HEK293 (cell line): ENCODE measurements around the gene GPR137C.

Experiments
- CTCF ChIA-PET: fragments of 350-600 bp; formaldehyde crosslinking; extraction: SDS; loops from one replicate; lab custom pipeline; 2021; ENCODE audit warnings: antibody characterized with exemption; lab: Yijun Ruan, JAX
- POLR2A ChIA-PET: fragments of 300-600 bp; formaldehyde crosslinking; extraction: SDS; loops from one replicate; lab custom pipeline; 2020; ENCODE audit warnings: antibody characterized with exemption, inconsistent platforms; lab: Yijun Ruan, JAX
- H3K27ac ChIP-seq: fragments of 200-500 bp; sonication (Bioruptor generic); 2 replicates; pipeline ENCODE4 v1.5.1; 2014; ENCODE audit warnings: low read depth, low read length, control low read depth, inconsistent platforms; ENCODE audit errors: extremely low read depth
- H3K36me3 ChIP-seq, 2 experiments: fragments of 200-500 bp in 1 of 2; sonication (Bioruptor generic) in 1 of 2; 1 replicate in 1 of 2; 2 replicates in 1 of 2; pipeline ENCODE4 v1.5.1; 2014 to 2017; ENCODE audit warnings: inconsistent platforms in 2 of 2, low read length in 2 of 2; ENCODE audit not compliant: control insufficient read depth in 2 of 2, insufficient read depth in 1 of 2
- H3K4me1 ChIP-seq: fragments of 200-500 bp; sonication (Bioruptor generic); 2 replicates; pipeline ENCODE4 v1.5.1; 2014; ENCODE audit warnings: mild to moderate bottlenecking, low read length, inconsistent platforms; ENCODE audit not compliant: control insufficient read depth, insufficient read depth
- H3K4me3 ChIP-seq: 2 replicates; pipeline ENCODE4 v1.5.1; 2011; ENCODE audit warnings: low read depth, mild to moderate bottlenecking, control low read depth, low read length, moderate library complexity
- H3K9me3 ChIP-seq: fragments of 200-500 bp; sonication (Bioruptor generic); 2 replicates; pipeline ENCODE4 v1.5.1; 2014; ENCODE audit warnings: low read depth, low read length, inconsistent platforms; ENCODE audit not compliant: control insufficient read depth, insufficient read depth
- GLIS1 ChIP-seq: fragments of 450-650 bp; formaldehyde crosslinking; IDR thresholded peaks from 2 replicates; pipeline ENCODE4 v1.5.1; 2016; ENCODE audit warnings: missing biosample characterization, missing genetic modification characterization
- IKZF3 ChIP-seq: fragments of 450-650 bp; IDR thresholded peaks from 2 replicates; pipeline ENCODE4 v1.5.0; 2018; ENCODE audit warnings: missing biosample characterization, mild to moderate bottlenecking, missing genetic modification characterization, moderate library complexity
- KLF16 ChIP-seq: fragments of 450-650 bp; formaldehyde crosslinking; IDR thresholded peaks from 2 replicates; pipeline ENCODE4 v1.5.1; 2017; ENCODE audit warnings: missing biosample characterization, missing genetic modification characterization
- KLF8 ChIP-seq: fragments of 450-650 bp; formaldehyde crosslinking; IDR thresholded peaks from 2 replicates; pipeline ENCODE4 v1.5.1; 2016; ENCODE audit warnings: missing biosample characterization, missing genetic modification characterization
- SP2 ChIP-seq: fragments of 450-650 bp; formaldehyde crosslinking; IDR thresholded peaks from 2 replicates; pipeline ENCODE4 v1.5.1; 2016; ENCODE audit warnings: missing biosample characterization, missing genetic modification characterization
- SP3 ChIP-seq: fragments of 450-650 bp; formaldehyde crosslinking; IDR thresholded peaks from 2 replicates; pipeline ENCODE4 v1.5.1; 2016; ENCODE audit warnings: missing biosample characterization, missing genetic modification characterization
- SP7 ChIP-seq: fragments of 450-650 bp; formaldehyde crosslinking; IDR thresholded peaks from 2 replicates; pipeline ENCODE4 v1.5.1; 2016; ENCODE audit warnings: missing biosample characterization, missing genetic modification characterization
- WT1 ChIP-seq: fragments of 450-650 bp; formaldehyde crosslinking; IDR thresholded peaks from 2 replicates; pipeline ENCODE4 v1.5.1; 2016; ENCODE audit warnings: missing biosample characterization, missing genetic modification characterization
- ZBTB17 ChIP-seq: fragments of 450-650 bp; formaldehyde crosslinking; IDR thresholded peaks from 2 replicates; pipeline ENCODE4 v1.5.1; 2016; ENCODE audit warnings: missing biosample characterization, missing genetic modification characterization
- ZBTB20 ChIP-seq: fragments of 450-650 bp; formaldehyde crosslinking; IDR thresholded peaks from 2 replicates; pipeline ENCODE4 v1.5.1; 2016; ENCODE audit warnings: missing biosample characterization, missing genetic modification characterization
- ZFHX2 ChIP-seq: fragments of 450-650 bp; formaldehyde crosslinking; conservative IDR thresholded peaks from 2 replicates; pipeline ENCODE4 v1.5.1; 2016; ENCODE audit warnings: missing biosample characterization, missing genetic modification characterization
- ZFP37 ChIP-seq: fragments of 450-650 bp; formaldehyde crosslinking; IDR thresholded peaks from 2 replicates; pipeline ENCODE4 v1.5.1; 2016; ENCODE audit warnings: missing biosample characterization, missing genetic modification characterization
- ZNF2 ChIP-seq: fragments of 450-650 bp; formaldehyde crosslinking; IDR thresholded peaks from 2 replicates; pipeline ENCODE4 v1.5.1; 2016; ENCODE audit warnings: missing biosample characterization, missing genetic modification characterization
- ZNF223 ChIP-seq: fragments of 450-650 bp; formaldehyde crosslinking; IDR thresholded peaks from 2 replicates; pipeline ENCODE4 v1.5.1; 2016; ENCODE audit warnings: missing biosample characterization, missing genetic modification characterization
- ZNF23 ChIP-seq: fragments of 450-650 bp; formaldehyde crosslinking; IDR thresholded peaks from 2 replicates; pipeline ENCODE4 v1.5.1; 2016; ENCODE audit warnings: missing biosample characterization, missing genetic modification characterization, borderline replicate concordance
- ZNF335 ChIP-seq: fragments of 450-650 bp; formaldehyde crosslinking; conservative IDR thresholded peaks from 2 replicates; pipeline ENCODE4 v1.5.1; 2016; ENCODE audit warnings: missing biosample characterization, missing genetic modification characterization
- ZNF362 ChIP-seq: fragments of 450-650 bp; formaldehyde crosslinking; IDR thresholded peaks from 2 replicates; pipeline ENCODE4 v1.5.1; 2016; ENCODE audit warnings: missing biosample characterization, missing genetic modification characterization
- ZNF391 ChIP-seq: fragments of 450-650 bp; formaldehyde crosslinking; IDR thresholded peaks from 2 replicates; pipeline ENCODE4 v1.5.1; 2016; ENCODE audit warnings: low read depth, missing biosample characterization, missing genetic modification characterization, borderline replicate concordance
- ZNF394 ChIP-seq: fragments of 450-650 bp; formaldehyde crosslinking; IDR thresholded peaks from 2 replicates; pipeline ENCODE4 v1.5.1; 2016; ENCODE audit warnings: missing biosample characterization, missing genetic modification characterization, mild to moderate bottlenecking, moderate library complexity, borderline replicate concordance
- ZNF501 ChIP-seq: fragments of 450-650 bp; formaldehyde crosslinking; IDR thresholded peaks from 2 replicates; pipeline ENCODE4 v1.5.1; 2016; ENCODE audit warnings: missing biosample characterization, missing genetic modification characterization
- ZNF561 ChIP-seq: fragments of 450-650 bp; IDR thresholded peaks from 2 replicates; pipeline ENCODE4 v1.5.1; 2018; ENCODE audit warnings: missing biosample characterization, missing genetic modification characterization, borderline replicate concordance
- ZNF571 ChIP-seq: fragments of 450-650 bp; formaldehyde crosslinking; IDR thresholded peaks from 2 replicates; pipeline ENCODE4 v1.5.0; 2017; ENCODE audit warnings: missing biosample characterization, missing genetic modification characterization
- ZNF629 ChIP-seq: fragments of 450-650 bp; formaldehyde crosslinking; IDR thresholded peaks from 2 replicates; pipeline ENCODE4 v1.5.1; 2017; ENCODE audit warnings: missing biosample characterization, missing genetic modification characterization
- ZNF830 ChIP-seq: fragments of 450-650 bp; IDR thresholded peaks from 2 replicates; pipeline ENCODE4 v1.5.0; 2018; ENCODE audit warnings: missing biosample characterization, missing genetic modification characterization, low read depth, mild to moderate bottlenecking, moderate library complexity
- ZSCAN18 ChIP-seq: fragments of 450-650 bp; formaldehyde crosslinking; IDR thresholded peaks from 2 replicates; pipeline ENCODE4 v1.5.1; 2016; ENCODE audit warnings: missing biosample characterization, missing genetic modification characterization
- ZXDB ChIP-seq: fragments of 450-650 bp; formaldehyde crosslinking; IDR thresholded peaks from 2 replicates; pipeline ENCODE4 v1.5.1; 2016; ENCODE audit warnings: missing biosample characterization, missing genetic modification characterization
- TF ChIP-seq, protein P1 (sequence below): sonication (generic); formaldehyde crosslinking; IDR thresholded peaks from 2 replicates; pipeline ENCODE4 v1.8.1; 2022; ENCODE audit warnings: mild to moderate bottlenecking, moderate library complexity, missing genetic modification reagents
- TF ChIP-seq, protein P2 (sequence below): fragments of 450-650 bp; formaldehyde crosslinking; IDR thresholded peaks from 2 replicates; pipeline ENCODE4 v1.5.1; 2016; ENCODE audit warnings: missing biosample characterization, missing genetic modification characterization
- TF ChIP-seq, protein P3 (sequence below): IDR thresholded peaks from 2 replicates; pipeline ENCODE4 v1.6.1; 2011; ENCODE audit warnings: mild to moderate bottlenecking, low read depth, low read length, borderline replicate concordance

The GPR137C gene, protein sequence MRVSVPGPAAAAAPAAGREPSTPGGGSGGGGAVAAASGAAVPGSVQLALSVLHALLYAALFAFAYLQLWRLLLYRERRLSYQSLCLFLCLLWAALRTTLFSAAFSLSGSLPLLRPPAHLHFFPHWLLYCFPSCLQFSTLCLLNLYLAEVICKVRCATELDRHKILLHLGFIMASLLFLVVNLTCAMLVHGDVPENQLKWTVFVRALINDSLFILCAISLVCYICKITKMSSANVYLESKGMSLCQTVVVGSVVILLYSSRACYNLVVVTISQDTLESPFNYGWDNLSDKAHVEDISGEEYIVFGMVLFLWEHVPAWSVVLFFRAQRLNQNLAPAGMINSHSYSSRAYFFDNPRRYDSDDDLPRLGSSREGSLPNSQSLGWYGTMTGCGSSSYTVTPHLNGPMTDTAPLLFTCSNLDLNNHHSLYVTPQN

GRCh38 chr14:52552063-52552988, at the start of gene GPR137C, which contains the start of gene TXNDC16:
TSS of gene GPR137C (plus strand) at chr14:52552836. CDS start at chr14:52553148, 312 bp downstream.
TSS of gene TXNDC16 (minus strand) at chr14:52552505. CDS start at chr14:52543557, 8,948 bp downstream.
- Histone ChIP-seq H3K27ac (peak within 1 kb of the TSS; percentile 90), H3K9me3 (no peaks in the 10 kb centered on the region), H3K4me3 (peak within 1 kb of the TSS; percentile 87), H3K36me3 (no peaks in the 10 kb centered on the region), H3K4me1 (peaks cover 9% of the 10 kb centered on the region)
- CTCF ChIA-PET: interaction anchor here (0.5 kb wide), 1 partner anchor 20 kb away, joined by 3 read pairs; no protein-coding TSS in a partner anchor
- POLR2A ChIA-PET: interaction anchor here (0.6 to 1.9 kb wide), 31 partner anchors 9 to 1406 kb away, joined by 3 to 30 read pairs (median 4); partner anchors contain the start of genes FERMT2, GNPNAT1, PSMC6 and PTGER2
- TF ChIP-seq ZSCAN18: no peak
- TF ChIP-seq, protein P1, sequence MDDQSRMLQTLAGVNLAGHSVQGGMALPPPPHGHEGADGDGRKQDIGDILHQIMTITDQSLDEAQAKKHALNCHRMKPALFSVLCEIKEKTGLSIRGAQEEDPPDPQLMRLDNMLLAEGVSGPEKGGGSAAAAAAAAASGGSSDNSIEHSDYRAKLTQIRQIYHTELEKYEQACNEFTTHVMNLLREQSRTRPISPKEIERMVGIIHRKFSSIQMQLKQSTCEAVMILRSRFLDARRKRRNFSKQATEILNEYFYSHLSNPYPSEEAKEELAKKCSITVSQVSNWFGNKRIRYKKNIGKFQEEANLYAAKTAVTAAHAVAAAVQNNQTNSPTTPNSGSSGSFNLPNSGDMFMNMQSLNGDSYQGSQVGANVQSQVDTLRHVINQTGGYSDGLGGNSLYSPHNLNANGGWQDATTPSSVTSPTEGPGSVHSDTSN (CRISPR knock-in tag): peak; percentile 84; the same call in 1 of the 2 replicates
- TF ChIP-seq, protein P2, sequence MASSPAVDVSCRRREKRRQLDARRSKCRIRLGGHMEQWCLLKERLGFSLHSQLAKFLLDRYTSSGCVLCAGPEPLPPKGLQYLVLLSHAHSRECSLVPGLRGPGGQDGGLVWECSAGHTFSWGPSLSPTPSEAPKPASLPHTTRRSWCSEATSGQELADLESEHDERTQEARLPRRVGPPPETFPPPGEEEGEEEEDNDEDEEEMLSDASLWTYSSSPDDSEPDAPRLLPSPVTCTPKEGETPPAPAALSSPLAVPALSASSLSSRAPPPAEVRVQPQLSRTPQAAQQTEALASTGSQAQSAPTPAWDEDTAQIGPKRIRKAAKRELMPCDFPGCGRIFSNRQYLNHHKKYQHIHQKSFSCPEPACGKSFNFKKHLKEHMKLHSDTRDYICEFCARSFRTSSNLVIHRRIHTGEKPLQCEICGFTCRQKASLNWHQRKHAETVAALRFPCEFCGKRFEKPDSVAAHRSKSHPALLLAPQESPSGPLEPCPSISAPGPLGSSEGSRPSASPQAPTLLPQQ: no peak
- TF ChIP-seq ZXDB (tag by site-specific recombination): 0 out of 2 replicates have a peak, but pooled peaks have one; percentile 25
- TF ChIP-seq ZFHX2: peak; percentile 50
- 0 out of 2 replicates have a peak, but pooled peaks have one; percentile 20 for TF ChIP-seq KLF16 (tag by site-specific recombination)
- TF ChIP-seq GLIS1 (tag by site-specific recombination): peak; percentile 36
- TF ChIP-seq ZNF362 (tag by site-specific recombination): peak; percentile 72; the same call in 1 of the 2 replicates
- peak; percentile 11; the same call in 1 of the 2 replicates for TF ChIP-seq KLF8 (tag by site-specific recombination)
- peak; percentile 34; the same call in 1 of the 2 replicates for TF ChIP-seq SP7
- peak; percentile 75; the same call in 1 of the 2 replicates for TF ChIP-seq ZFP37
- TF ChIP-seq ZNF501 (tag by site-specific recombination): peak; percentile 81; the same call in 1 of the 2 replicates
- no peak for TF ChIP-seq ZNF23 (tag by site-specific recombination)
- TF ChIP-seq, protein P3, sequence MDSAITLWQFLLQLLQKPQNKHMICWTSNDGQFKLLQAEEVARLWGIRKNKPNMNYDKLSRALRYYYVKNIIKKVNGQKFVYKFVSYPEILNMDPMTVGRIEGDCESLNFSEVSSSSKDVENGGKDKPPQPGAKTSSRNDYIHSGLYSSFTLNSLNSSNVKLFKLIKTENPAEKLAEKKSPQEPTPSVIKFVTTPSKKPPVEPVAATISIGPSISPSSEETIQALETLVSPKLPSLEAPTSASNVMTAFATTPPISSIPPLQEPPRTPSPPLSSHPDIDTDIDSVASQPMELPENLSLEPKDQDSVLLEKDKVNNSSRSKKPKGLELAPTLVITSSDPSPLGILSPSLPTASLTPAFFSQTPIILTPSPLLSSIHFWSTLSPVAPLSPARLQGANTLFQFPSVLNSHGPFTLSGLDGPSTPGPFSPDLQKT: no peak
- 0 out of 2 replicates have a peak, but pooled peaks have one; percentile 71 for TF ChIP-seq ZNF2
- peak; percentile 96 for TF ChIP-seq SP2 (tag by site-specific recombination)
- peak; percentile 24; the same call in 1 of the 2 replicates for TF ChIP-seq ZNF391
- TF ChIP-seq WT1: no peak
- TF ChIP-seq ZBTB20 (tag by site-specific recombination): peak; percentile 73; the same call in 1 of the 2 replicates
- TF ChIP-seq ZNF335 (tag by site-specific recombination): peak; percentile 27; the same call in 1 of the 2 replicates
- TF ChIP-seq IKZF3 (tag by site-specific recombination): peak; percentile 43; the same call in 1 of the 2 replicates
- peak; percentile 90 for TF ChIP-seq SP3
- TF ChIP-seq ZNF571 (tag by site-specific recombination): no peak
- peak; percentile 76 for TF ChIP-seq ZBTB17
- TF ChIP-seq ZNF223 (tag by site-specific recombination): no peak
- TF ChIP-seq ZNF830 (tag by site-specific recombination): no peak
- 0 out of 2 replicates have a peak, but pooled peaks have one; percentile 21 for TF ChIP-seq ZNF561 (tag by site-specific recombination)
- peak; percentile 15; the same call in 1 of the 2 replicates for TF ChIP-seq ZNF394 (tag by site-specific recombination)
- peak; percentile 37; the same call in 1 of the 2 replicates for TF ChIP-seq ZNF629 (tag by site-specific recombination)
